Retinal pigment epithelial cell (primary cell): Measurements from ENCODE around the gene P3H3.
"Not testable (repeated sequence)": the region's sequence is repeated elsewhere in the genome, so short reads cannot be mapped to it uniquely, and the experiment has no call there.

Source experiments
- DNase-seq: peaks from one replicate; pipeline ENCODE4 v3.0.0-alpha.2; 2010; ENCODE audit warnings: low read depth
- H3K4me3 ChIP-seq: 2 replicates; pipeline ENCODE4 v1.5.1; 2011; ENCODE audit warnings: mild to moderate bottlenecking, low read length, control low read depth, moderate library complexity
- CTCF ChIP-seq: conservative IDR thresholded peaks from 2 replicates; pipeline ENCODE4 v1.5.1; 2011; ENCODE audit warnings: low read depth, low read length, control low read depth, inconsistent platforms

The P3H3 gene

GRCh38 chr12:6873094-6874014, 45.1 kb downstream of the P3H3 start, which contains the start of gene SPSB2:
Gene SPSB2 (minus strand): TSS chr12:6873303. CDS start chr12:6872901, 402 bp downstream.
- no peak for TF ChIP-seq CTCF
- H3K4me3 ChIP-seq, result peak within 1 kb of the TSS; percentile 78
- DNase-seq, result peak; percentile 84

GRCh38 chr12:6874015-6874368, 45.8 kb downstream of the P3H3 start:
- H3K4me3 ChIP-seq, result peak overlapping the region; percentile 78

GRCh38 chr12:6879824-6880223, 51.6 kb downstream of the P3H3 start:
- not testable (repeated sequence) for DNase-seq, H3K4me3 ChIP-seq

More at GRCh38 chr12:6874015-6874368, 45.8 kb downstream of the P3H3 start:
- DNase-seq, result not testable (repeated sequence)

- no peak overlapping the region for H3K4me3 ChIP-seq
- no peak for DNase-seq
- TF ChIP-seq CTCF, result no peak
These were observed 55.0 kb downstream of the P3H3 start for GRCh38 chr12:6883252-6883651.

- no peak for TF ChIP-seq CTCF
- no peak for DNase-seq
- no peak overlapping the region for H3K4me3 ChIP-seq
These were observed 55.5 kb downstream of the P3H3 start for GRCh38 chr12:6883683-6884082.

- DNase-seq, result no peak
- no peak overlapping the region for H3K4me3 ChIP-seq
- no peak for TF ChIP-seq CTCF
These were observed 56.3 kb downstream of the P3H3 start for GRCh38 chr12:6884539-6884938.

GRCh38 chr12:6886206-6886999, 58.2 kb downstream of the P3H3 start:
- not testable (repeated sequence) for DNase-seq, H3K4me3 ChIP-seq

GRCh38 chr12:6887460-6887859, 59.3 kb downstream of the P3H3 start:
- no peak for DNase-seq
- no peak overlapping the region for H3K4me3 ChIP-seq
- TF ChIP-seq CTCF, result no peak
